Endothelial cell of umbilical vein (primary cell): ENCODE data around the gene PIM3. TPM values are rescaled to one million over a fixed set of nuclear protein-coding genes. Genes with fewer than 3 reads are reported as not detected.

Source experiments
- BruUV-seq: library from RNA; stranded (reverse); fragments of 400-500 nt; replicated peaks from 2 replicates; lab custom pipeline; 2021; lab: Mats Ljungman, UMichigan
- CTCF ChIA-PET: fragments of 300-600, 350-600 bp; sonication (Branson Sonifier 250); formaldehyde crosslinking; loops from one replicate; lab custom pipeline; 2021; ENCODE audit warnings: antibody characterized with exemption, inconsistent platforms; lab: Charles Lee
- POLR2A ChIA-PET: fragments of 300-600, 350-600 bp; sonication (Branson Sonifier 250); formaldehyde crosslinking; loops from one replicate; lab custom pipeline; 2021; ENCODE audit warnings: antibody characterized with exemption, inconsistent platforms; lab: Charles Lee
- DNase-seq: peaks from one replicate; pipeline ENCODE4 v3.0.0-alpha.2; 2011; ENCODE audit warnings: low read depth, low spot score
- FAIRE-seq: peaks from 2 replicates; lab custom pipeline; 2011; peaks lifted over from hg19 to GRCh38; lab: Jason Lieb, UNC
- H2AFZ ChIP-seq: 2 replicates; pipeline ENCODE4 v1.6.0; 2012; ENCODE audit warnings: low read depth, low read length, control low read depth, inconsistent platforms
- H3K27ac ChIP-seq: 2 replicates; pipeline ENCODE4 v1.5.1; 2011; ENCODE audit warnings: low read depth, mild to moderate bottlenecking, control low read depth, low read length, moderate library complexity; ENCODE audit not compliant: insufficient read depth
- H3K27me3 ChIP-seq, 2 experiments: 2 replicates each; pipeline versions ENCODE4 v1.6.0 to v1.6.1; 2011; ENCODE audit warnings: low read length in 2 of 2, mixed read lengths in 1 of 2; ENCODE audit not compliant: control insufficient read depth in 2 of 2, insufficient read depth in 2 of 2
- H3K36me3 ChIP-seq, 2 experiments: 2 replicates in 1 of 2; 3 replicates in 1 of 2; pipeline ENCODE4 v1.5.1; 2011; ENCODE audit warnings: low read length in 2 of 2, mild to moderate bottlenecking in 1 of 2, moderate library complexity in 1 of 2; ENCODE audit not compliant: control insufficient read depth in 2 of 2, insufficient read depth in 2 of 2; ENCODE audit errors: extremely low read depth in 1 of 2
- H3K4me1 ChIP-seq: 3 replicates; pipeline ENCODE4 v1.5.1; 2011; ENCODE audit warnings: mild to moderate bottlenecking, low read length; ENCODE audit not compliant: control insufficient read depth, insufficient read depth; ENCODE audit errors: extremely low read depth
- H3K4me2 ChIP-seq: 2 replicates; pipeline ENCODE4 v1.6.1; 2011; ENCODE audit warnings: low read length, control low read depth, mixed read lengths; ENCODE audit not compliant: insufficient read depth
- H3K4me3 ChIP-seq, 3 experiments: fragments of 200-600 bp in 1 of 3; sonication (generic), shearing (Covaris generic) in 1 of 3; replicated peaks in 1 of 3; 2 replicates each; pipeline ENCODE4 v1.5.1; 2011 to 2016; ENCODE audit warnings: control low read depth in 3 of 3, low read length in 3 of 3, mild to moderate bottlenecking in 2 of 3, inconsistent platforms in 1 of 3, low read depth in 1 of 3, moderate library complexity in 1 of 3; ENCODE audit not compliant: insufficient read depth in 1 of 3
- H3K79me2 ChIP-seq: 2 replicates; pipeline ENCODE4 v1.6.0; 2012; ENCODE audit warnings: low read length, inconsistent platforms; ENCODE audit not compliant: control insufficient read depth, insufficient read depth
- H3K9ac ChIP-seq: replicated peaks from 2 replicates; pipeline ENCODE3; 2011; ENCODE audit warnings: low read length, control low read depth; ENCODE audit not compliant: insufficient read depth; ENCODE audit errors: extremely low read depth
- H3K9me1 ChIP-seq: replicated peaks from 3 replicates; pipeline ENCODE4 v1.6.0; 2011; ENCODE audit warnings: mild to moderate bottlenecking, low read length; ENCODE audit not compliant: control insufficient read depth, insufficient read depth; ENCODE audit errors: extremely low read depth
- H3K9me3 ChIP-seq: replicated peaks from 2 replicates; pipeline ENCODE4 v1.5.1; 2012; ENCODE audit warnings: low read length, inconsistent platforms; ENCODE audit not compliant: control insufficient read depth, insufficient read depth
- H4K20me1 ChIP-seq: replicated peaks from 2 replicates; pipeline ENCODE3; 2011; ENCODE audit warnings: mild to moderate bottlenecking, low read length; ENCODE audit not compliant: control insufficient read depth, insufficient read depth; ENCODE audit errors: extremely low read depth
- CTCF ChIP-seq, 2 donors: IDR thresholded peaks; 1 replicate in 1 of 2; 2 replicates in 1 of 2; pipeline ENCODE4 v1.5.1; 2011; ENCODE audit warnings: low read length in 2 of 2, mild to moderate bottlenecking in 2 of 2, moderate library complexity in 2 of 2, control low read depth in 1 of 2, inconsistent platforms in 1 of 2, low read depth in 1 of 2; ENCODE audit not compliant: insufficient read depth in 1 of 2; ENCODE audit errors: extremely low read depth in 1 of 2
- EZH2 ChIP-seq: IDR thresholded peaks from 2 replicates; pipeline ENCODE4 v1.6.1; 2012; ENCODE audit warnings: borderline replicate concordance, low read depth, mild to moderate bottlenecking, moderate library complexity, low read length, inconsistent platforms; ENCODE audit not compliant: severe bottlenecking
- FOS ChIP-seq: IDR thresholded peaks from 2 replicates; pipeline ENCODE4 v1.6.1; 2011; ENCODE audit warnings: mild to moderate bottlenecking, low read length, moderate library complexity, borderline replicate concordance; ENCODE audit not compliant: insufficient read depth
- GATA2 ChIP-seq: IDR thresholded peaks from 2 replicates; pipeline ENCODE4 v1.7.0; 2011; ENCODE audit warnings: low read depth, mild to moderate bottlenecking, moderate library complexity, mixed read lengths, low read length; ENCODE audit not compliant: insufficient read length, insufficient read depth
- JUN ChIP-seq: IDR thresholded peaks from 2 replicates; pipeline ENCODE4 v1.6.1; 2011; ENCODE audit warnings: borderline replicate concordance, low read depth; ENCODE audit not compliant: insufficient read length, insufficient read depth
- MYC ChIP-seq: IDR thresholded peaks from one replicate; pipeline ENCODE4 v1.6.1; 2011; ENCODE audit warnings: mild to moderate bottlenecking, low read depth, low read length
- POLR2A ChIP-seq: IDR thresholded peaks from 2 replicates; pipeline ENCODE4 v1.6.1; 2012; ENCODE audit warnings: low read depth, mild to moderate bottlenecking, control low read depth, low read length
- POLR2AphosphoS5 ChIP-seq: IDR thresholded peaks from 2 replicates; pipeline ENCODE4 v1.6.1; 2012; ENCODE audit warnings: low read depth, mild to moderate bottlenecking, control low read depth, low read length, moderate library complexity; ENCODE audit not compliant: insufficient read depth
- dilution Hi-C: fragments of 300-500 bp; cut with MboI; formaldehyde crosslinking; loops from one replicate; pipeline ENCODE4 v1.15.0; 2019; ENCODE audit warnings: low sequenced_read_pairs; ENCODE audit not compliant: extremely low pct_ligation_motif_present
- intact Hi-C: fragments of 100-400 bp; cut with micrococcal nuclease; formaldehyde crosslinking; loops from one replicate; pipeline ENCODE4 v1.10.0; 2022
- polyA plus RNA-seq, 4 experiments: library from polyadenylated mRNA; depleted of rRNA in 3 of 4; stranded (reverse) in 3 of 4; unstranded in 1 of 4; fragments of >200 nt; gene quantifications; 2 replicates each; pipeline versions ENCODE4 v1.2.1 to v1.2.3, GENCODE V29; 2011 to 2012; ENCODE audit warnings: missing spikeins in 1 of 4
- total RNA-seq: library from RNA; stranded (reverse); gene quantifications from 2 replicates; pipeline ENCODE4 v1.2.3, GENCODE V29; 2021
- TF ChIP-seq, protein P1 (sequence below): IDR thresholded peaks from 2 replicates; pipeline ENCODE4 v1.6.1; 2011; ENCODE audit not compliant: insufficient read depth, insufficient read length

PIM3 gene
- total and polyA plus RNA-seq, 2 donors (not counting 3 experiments of a cell fraction or from before 2014, with no cell fraction given): 131 to 185 TPM

GRCh38 chr22:49994361-49995040, 33.9 kb downstream of the PIM3 start:
- ChIA-PET CTCF (interaction anchor here (1.0 to 4.7 kb wide), 7 partner anchors 10 to 154 kb away, joined by 3 to 50 read pairs (median 4); no protein-coding TSS in a partner anchor), POLR2A (no interaction called here)
- dilution Hi-C loops: no loop called here
- Histone ChIP-seq H3K9me1 (no peaks in the 10 kb centered on the region), H3K27me3 (no peaks in the 10 kb centered on the region), H2AFZ (no peak overlapping the region), H4K20me1 (no peaks in the 10 kb centered on the region), H3K4me1 (no peaks in the 10 kb centered on the region), H3K4me2 (no peak overlapping the region), H3K9ac (no peak overlapping the region), H3K27ac (no peak overlapping the region), H3K79me2 (no peaks in the 10 kb centered on the region), H3K36me3 (no peaks in the 10 kb centered on the region), H3K9me3 (no peaks in the 10 kb centered on the region), H3K4me3 (no peak overlapping the region)
- TF ChIP-seq EZH2 (no peak), CTCF (IDR thresholded peaks at IDR 0.05; ENCODE audit: extremely low read depth in 1 of 2, insufficient read depth in 1 of 2, low read depth in 1 of 2, low read length in 2 of 2) (no peak), GATA2 (no peak), JUN (no peak), MYC (no peak), FOS (no peak), POLR2A (no peak), POLR2AphosphoS5 (no peak)
- TF ChIP-seq, protein P1, sequence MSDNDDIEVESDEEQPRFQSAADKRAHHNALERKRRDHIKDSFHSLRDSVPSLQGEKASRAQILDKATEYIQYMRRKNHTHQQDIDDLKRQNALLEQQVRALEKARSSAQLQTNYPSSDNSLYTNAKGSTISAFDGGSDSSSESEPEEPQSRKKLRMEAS: no peak
- no peak for FAIRE-seq
- DNase-seq: no peak
- intact Hi-C loops: loop anchor here (5.0 kb wide), 1 partner anchor 38 kb away; no protein-coding TSS in a partner anchor
- BruUV-seq: no TSS peak
